Measurements from ENCODE around the gene BCAS1.

DNA sequence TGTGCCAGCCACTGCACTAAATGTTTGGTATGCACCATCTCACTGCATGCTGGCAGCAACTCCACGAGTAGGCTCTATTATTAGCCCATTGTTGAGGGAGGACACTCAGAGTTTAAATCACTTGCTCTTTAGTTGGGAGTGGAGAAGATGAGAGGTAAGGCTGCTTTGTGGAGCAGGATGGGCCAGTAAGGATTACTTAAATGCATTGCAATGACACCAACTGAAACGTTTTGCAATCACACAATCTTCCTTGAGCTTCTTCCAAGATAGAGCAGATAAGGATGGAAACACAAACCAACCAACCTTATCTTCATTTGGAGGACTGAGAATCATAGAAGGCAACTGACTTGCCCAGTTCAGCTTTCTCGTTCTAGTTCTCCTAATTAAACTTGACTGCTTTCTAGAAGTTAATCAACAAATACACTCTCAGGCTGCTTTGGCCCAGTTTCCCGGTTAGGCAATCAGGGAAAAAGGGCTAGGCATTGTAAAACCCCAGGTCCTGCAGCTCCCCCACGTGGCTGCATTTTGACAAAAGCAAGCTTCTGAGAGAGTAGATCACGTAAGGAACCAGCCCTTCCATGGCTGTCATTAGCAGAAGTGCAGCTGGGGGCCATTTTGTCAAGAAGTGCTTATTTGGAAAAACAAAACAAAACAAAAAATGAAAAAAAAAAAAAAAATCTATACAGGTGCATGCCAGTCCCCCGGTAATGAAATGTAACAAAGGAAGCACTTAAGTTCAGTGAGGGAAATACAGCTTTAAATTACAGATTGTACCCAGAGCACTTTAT, 130.6 kb downstream of the BCAS1 start:
- TF ChIP-seq, protein P1, sequence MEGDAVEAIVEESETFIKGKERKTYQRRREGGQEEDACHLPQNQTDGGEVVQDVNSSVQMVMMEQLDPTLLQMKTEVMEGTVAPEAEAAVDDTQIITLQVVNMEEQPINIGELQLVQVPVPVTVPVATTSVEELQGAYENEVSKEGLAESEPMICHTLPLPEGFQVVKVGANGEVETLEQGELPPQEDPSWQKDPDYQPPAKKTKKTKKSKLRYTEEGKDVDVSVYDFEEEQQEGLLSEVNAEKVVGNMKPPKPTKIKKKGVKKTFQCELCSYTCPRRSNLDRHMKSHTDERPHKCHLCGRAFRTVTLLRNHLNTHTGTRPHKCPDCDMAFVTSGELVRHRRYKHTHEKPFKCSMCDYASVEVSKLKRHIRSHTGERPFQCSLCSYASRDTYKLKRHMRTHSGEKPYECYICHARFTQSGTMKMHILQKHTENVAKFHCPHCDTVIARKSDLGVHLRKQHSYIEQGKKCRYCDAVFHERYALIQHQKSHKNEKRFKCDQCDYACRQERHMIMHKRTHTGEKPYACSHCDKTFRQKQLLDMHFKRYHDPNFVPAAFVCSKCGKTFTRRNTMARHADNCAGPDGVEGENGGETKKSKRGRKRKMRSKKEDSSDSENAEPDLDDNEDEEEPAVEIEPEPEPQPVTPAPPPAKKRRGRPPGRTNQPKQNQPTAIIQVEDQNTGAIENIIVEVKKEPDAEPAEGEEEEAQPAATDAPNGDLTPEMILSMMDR (IDR thresholded peaks at IDR 0.05): peak; percentile 58 to 91 (median 84)
- TF ChIP-seq POLR2A (IDR thresholded peaks at IDR 0.05): no peak
